Cardiac septum (tissue), 1 donor: ENCODE measurements around the gene PACS2. TPM values are rescaled to one million over a fixed set of nuclear protein-coding genes. Genes with fewer than 3 reads are reported as not detected.

ENCODE experiments used
- DNase-seq: peaks from one replicate; pipeline ENCODE4 v3.0.0-alpha.2; 2020; ENCODE audit warnings: low spot score
- intact Hi-C: fragments of 100-400 bp; cut with DNase I; formaldehyde crosslinking; loops from one replicate; pipeline ENCODE4 v1.14.0; 2022
- total RNA-seq: library from RNA; stranded (reverse); fragmentation: NEBNext Ultra II Directional; extraction: Animal tissue kit (Norgen Biotek cat#: 25700); gene quantifications from one replicate; pipeline ENCODE4 v1.2.1, GENCODE V29; 2021
- donor health status: DM: no; HTN: no; CAD: no.

Gene PACS2
- total RNA-seq, 1 donor from 2014 or later = 55.1 TPM

DNA sequence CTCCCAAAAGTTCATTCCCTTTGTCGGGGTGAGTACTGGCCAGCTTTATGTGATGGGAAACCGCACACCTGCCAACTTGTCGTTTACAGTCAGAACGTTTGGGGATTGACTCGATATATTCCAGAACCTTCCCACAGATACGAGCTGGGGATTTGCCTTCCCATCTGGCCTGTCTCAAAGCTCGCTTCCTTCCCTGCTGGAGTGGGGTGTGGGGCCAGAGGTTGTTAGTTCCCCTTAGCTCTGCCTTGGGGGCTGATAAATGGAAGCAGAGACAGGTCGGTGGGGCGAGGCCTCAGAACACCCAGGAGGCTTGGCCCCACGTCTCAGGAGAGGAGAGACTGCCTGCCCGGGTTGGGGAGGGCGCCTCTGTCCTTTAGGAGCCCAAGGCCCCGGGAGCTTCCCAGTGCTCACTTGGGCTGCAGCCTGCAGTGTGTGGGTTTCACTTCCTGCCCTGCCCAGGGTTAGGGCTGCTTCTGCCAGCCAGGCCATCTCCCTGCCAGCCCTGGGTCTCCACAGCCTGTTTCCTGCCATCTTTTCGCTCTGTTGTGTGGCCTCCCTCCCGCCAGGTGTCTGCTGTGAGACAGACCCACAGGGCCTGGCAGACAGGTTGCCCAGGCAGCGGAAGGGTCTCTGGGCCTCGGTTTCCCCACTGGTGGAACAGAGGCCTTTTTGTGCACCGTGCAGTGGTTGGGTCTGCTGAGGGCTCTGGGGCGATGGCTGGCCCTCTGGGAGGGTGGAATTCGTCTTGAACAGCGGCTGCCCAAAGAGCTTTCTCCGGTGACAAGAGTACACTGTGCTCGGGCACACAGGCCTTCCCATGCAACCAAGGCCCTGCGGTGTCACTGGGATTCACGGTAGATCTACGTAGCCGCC lies 75.7 kb downstream of the PACS2 start:
- no peak for DNase-seq

DNA sequence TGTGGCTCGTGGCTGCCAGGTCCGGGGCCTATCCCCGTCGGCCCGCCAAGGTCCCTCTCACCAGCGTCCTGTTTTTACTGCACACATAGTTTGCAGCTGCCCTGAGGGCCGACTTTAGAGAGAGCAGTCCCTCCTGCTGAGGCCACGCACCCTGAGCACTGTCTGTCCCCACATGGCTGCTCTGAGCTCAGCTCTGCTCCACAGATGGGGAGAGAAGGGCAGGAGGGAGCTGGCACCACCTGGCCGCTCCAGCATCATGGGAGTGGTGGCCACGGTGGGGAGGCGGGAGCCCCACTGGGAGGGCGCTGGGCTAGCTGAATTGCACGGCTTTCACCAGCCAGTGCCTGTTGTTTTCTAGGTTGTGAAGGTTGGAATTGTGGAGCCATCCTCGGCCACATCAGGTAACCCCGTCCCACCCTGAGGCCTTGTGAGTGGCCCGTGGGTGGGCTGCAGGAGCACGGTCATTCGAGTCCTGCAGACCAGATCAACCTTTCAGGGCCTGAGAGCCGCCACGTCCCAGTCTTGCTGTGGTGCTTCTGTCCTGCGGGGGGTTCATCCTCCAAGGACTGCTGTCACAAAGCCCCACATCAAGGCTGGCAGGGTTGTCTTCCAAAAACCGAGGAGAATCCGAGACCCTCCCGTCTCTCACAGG lies 76.4 kb downstream of the PACS2 start:
- DNase-seq = no peak

More for the DNA sequence above, 75.7 kb downstream of the PACS2 start:
- intact Hi-C loops = no loop called here

DNA sequence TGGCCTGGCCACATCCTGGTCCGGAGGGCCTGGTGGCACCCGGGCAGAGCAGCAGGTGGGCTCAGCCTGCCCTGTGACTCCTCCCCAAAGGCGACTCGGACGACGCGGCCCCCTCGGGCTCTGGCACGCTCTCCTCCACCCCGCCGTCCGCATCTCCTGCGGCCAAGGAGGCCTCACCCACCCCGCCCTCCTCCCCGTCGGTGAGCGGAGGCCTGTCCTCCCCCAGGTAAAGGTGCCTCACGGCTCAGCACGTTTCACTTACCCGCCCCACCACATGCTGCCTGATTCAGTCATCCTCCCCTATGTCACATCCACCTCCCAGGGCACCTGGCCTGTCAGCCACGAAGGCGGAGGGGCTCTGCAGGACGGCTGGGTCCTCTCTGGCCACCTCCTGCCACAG lies 77.0 kb downstream of the PACS2 start:
- intact Hi-C loops = no loop called here

More for the DNA sequence above, 76.4 kb downstream of the PACS2 start:
- intact Hi-C loops = no loop called here

DNA sequence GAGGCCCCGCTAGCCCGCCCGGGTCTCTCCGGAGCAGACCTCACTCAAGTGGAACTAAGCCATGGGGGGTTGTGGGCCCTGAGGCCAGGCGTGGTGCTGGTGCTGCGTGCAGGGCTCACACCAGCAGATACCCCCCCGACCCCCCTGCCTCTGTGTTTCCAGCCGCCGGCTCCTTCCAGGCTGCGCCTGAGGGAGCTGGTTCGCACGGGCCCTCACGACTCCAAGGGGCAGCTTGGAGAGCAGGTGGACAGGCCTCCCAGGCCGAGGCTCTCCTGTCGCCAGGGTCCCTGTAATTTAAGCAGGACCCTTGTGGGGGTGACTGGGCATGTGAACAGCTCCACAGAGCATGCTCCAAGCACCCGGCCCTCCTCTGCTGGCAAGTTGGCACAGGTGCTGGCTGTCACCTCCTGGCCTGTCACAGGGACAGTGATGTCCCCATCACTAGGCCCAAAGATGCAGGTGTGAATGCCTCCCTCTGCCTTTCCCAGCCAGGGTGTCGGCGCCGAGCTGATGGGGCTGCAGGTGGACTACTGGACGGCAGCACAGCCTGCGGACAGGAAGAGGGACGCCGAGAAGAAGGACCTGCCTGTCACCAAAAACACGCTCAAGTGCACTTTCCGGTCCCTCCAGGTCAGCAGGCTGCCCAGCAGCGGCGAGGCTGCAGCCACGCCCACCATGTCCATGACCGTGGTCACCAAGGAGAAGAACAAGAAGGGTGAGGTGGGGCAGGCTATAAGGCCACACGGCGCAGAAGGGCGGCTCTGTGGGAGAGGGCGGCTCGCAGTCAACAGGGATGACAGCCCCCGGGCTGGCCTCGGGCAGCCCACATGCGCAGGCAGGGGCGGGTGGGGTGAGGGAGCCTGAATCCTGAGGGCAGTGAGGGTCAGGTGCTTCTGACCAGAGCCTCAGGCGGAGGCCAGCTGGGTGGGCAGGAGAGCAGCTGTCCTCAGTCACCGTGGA lies 77.9 kb downstream of the PACS2 start:
- intact Hi-C loops = no loop called here
- DNase-seq = no peak

More for the DNA sequence above, 77.0 kb downstream of the PACS2 start:
- no peak for DNase-seq

DNA sequence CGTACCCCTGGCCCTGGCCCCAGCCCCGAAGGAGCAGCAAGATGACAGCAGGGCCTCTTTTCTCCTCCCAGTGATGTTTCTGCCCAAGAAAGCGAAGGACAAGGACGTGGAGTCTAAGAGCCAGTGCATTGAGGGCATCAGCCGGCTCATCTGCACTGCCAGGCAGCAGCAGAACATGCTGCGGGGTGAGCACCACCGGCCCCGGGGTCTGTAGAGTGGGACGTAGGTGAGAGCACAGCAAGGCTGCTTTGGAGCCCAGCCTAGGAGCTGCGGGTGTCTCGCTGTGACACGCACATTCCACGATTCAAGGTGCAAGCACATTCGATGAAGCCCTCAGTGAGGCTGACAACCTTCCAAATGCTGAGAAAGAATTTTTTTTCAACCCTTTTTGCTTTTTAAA lies 78.6 kb downstream of the PACS2 start:
- intact Hi-C loops = no loop called here
- no peak for DNase-seq

DNA sequence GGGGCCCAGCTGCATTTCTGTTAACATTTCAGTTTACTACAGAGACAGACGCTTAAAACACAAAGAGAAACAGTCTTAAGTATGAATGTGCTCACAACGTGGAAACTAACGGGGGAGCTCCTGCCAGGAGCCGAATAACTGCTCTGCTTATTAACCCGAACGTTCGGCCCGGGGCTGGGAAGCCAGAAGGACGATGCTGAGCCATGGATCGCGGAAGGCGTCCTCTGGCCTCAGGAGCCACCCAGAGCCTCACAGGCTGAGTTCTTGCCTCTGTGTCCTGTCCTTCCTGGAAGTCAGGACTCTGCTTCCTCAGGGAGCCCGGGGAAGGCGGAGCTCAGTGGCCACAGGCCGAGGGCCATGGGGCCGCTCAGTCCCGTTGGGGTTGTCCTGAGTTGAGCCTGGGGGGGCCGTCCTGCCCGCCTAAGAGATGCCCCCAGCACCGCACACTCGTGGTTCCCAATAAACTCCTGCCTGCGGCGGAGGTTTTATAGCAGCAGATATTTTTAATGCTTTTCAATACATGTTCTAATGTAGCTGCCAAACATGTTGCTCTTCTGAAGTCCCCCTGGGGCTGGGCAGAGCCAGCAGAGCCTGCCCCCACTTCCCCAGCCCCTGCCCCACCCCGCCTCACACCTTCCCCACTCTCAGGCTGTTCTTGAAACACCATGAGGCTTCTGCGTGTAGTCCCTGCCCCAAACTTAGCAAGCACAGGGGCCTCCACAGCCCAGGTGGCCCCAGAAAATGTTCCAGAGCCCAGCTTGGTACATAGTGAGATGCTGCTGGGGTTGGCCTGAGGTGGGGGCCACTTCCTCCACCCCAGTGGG lies 80.4 kb downstream of the PACS2 start:
- DNase-seq = no peak
- intact Hi-C loops = no loop called here

DNA sequence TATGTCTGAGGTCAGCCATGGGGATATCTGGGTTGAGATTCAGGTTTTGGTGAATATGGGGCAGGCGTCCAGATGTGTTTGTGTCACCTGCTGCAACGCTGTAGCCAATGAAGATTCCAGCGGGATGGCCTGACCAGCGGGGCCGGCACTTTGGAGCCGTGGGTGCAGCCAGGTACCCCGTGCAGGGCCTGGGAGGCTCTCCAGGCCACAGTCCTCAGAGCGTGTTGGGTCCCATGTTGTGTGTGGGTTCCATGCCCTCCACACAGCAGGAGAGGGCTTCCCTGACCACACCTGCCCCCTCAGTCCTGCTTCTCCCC lies 80.9 kb downstream of the PACS2 start:
- intact Hi-C loops = no loop called here

DNA sequence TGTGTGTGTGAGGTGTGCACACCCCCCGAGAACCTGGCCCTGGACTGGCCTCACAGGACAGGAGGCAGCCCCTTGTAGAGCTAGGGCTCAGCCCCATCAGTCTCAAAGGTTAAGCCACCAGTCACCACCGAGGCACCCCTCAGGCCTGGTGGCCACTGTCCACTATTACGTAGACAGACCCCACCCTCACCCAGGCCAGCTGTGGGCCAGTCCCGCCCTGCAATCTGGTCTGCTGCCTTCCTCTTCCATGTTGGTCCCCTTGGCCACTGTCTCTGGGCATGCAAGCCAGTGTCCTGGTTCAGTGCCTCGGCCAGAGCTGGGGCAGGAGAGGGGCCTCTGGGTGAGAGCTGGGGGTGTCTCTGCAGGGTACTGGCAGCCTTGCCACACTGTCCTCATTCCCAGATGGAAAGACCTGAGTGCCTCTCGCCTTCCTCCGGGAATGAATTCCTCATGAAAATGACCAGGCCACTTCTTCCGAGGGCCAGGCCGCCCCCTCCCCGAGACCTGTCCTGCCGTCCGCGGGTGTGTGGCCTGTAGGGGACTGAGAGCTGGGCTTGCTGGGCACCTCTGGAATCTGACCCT lies 82.9 kb downstream of the PACS2 start:
- intact Hi-C loops = no loop called here

More for the DNA sequence above, 80.9 kb downstream of the PACS2 start:
- DNase-seq = no peak

DNA sequence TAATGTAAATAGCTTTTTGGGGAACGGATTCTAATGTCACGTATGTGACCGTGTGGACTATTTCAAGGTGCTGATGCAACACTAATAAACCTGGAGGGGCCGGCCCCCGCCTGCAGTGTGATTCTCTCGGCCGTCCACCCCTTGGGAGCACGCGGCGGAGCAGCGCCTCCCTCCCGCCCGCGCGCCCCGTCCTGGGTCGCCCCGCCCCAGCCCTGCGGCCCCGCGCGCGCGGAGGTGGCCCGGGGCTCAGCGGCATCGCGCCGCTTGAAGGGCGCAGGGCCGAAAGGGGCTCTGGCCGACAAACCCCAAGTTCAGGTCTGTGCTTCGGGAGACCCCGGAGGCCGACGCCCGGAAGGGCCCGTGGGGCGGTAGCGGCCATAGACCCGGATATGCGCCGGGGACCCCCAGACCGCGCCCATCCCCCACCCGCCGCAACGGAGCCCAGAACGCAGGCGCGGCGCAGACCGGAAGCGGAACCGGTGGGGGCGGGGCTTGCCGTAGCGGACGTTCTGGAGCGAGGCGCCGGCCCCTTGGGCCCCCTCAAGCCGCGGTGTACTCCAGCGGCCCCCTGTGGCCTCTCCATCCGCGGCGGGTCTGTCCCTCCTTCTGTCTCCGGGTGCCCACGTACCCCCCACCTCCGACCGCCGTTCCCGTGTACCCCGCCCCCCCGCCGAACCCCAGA lies 83.6 kb downstream of the PACS2 start, which contains the start of gene TEX22:
Gene TEX22, plus strand, starts transcription at position 495 of the 682 bp plus-strand sequence. CDS start 803 bp downstream, outside the sequence.
- peak; percentile 93 for DNase-seq
- intact Hi-C loops = loop anchor here (2.0 kb wide), 1 partner anchor 51 kb away; no protein-coding TSS in a partner anchor

More for the DNA sequence above, 82.9 kb downstream of the PACS2 start:
- DNase-seq = no peak

DNA sequence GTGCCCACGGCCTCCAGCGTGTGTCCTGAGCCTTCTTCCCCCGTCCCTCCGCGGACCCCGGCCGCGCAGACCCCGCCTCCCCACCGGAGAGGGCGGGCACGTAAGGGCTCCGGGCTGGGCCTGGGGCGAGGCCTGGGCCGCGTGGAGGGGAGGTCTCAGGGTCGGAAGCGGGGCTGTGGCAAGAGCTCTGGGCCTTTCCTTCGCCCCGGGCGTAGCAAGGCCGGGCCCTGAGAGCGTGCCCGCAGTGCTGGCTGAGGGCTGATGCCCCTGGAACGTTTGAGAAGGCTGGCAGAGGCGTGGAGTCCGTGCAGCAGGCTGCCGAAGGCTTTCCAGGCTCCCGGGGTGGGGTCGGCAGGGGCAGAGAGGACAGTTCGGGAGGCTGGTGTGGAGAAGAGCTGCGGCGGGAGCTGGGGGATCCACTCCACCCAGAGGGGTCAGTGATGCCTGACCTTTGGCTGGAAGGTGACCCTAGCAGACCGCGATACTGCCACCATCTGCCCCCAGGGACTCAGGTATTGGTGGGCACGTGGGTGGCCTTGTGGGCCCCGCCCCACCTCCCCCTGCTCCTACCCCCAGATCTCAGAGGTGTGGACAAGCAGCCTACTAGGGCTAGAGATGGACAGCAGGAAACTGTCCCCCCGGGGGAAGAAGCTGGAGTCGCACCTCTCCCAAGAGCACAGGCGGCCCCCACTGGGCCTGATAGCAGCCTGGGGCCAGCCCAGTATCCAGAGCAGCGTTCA lies 84.3 kb downstream of the PACS2 start:
- intact Hi-C loops = loop anchor here (2.0 kb wide), 1 partner anchor 50 kb away; no protein-coding TSS in a partner anchor
- DNase-seq = no peak

DNA sequence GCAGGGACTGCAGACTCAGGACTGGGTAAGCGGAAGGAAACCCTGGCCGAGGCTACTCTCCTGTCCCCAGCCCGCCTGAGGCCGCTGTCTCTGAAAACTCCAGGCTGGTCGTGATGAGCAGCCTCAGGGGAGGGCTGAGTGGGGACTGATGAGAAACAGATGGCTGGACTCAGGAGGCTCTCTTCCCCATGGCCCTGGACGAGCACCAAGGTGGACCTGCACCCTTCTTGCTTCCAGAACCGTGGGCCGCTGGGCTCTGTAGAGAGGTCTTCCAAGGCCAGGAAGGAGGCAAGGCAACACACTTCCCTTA lies 84.9 kb downstream of the PACS2 start:
- DNase-seq = no peak
- intact Hi-C loops = loop anchor here (2.0 kb wide), 1 partner anchor 49 kb away; no protein-coding TSS in a partner anchor

DNA sequence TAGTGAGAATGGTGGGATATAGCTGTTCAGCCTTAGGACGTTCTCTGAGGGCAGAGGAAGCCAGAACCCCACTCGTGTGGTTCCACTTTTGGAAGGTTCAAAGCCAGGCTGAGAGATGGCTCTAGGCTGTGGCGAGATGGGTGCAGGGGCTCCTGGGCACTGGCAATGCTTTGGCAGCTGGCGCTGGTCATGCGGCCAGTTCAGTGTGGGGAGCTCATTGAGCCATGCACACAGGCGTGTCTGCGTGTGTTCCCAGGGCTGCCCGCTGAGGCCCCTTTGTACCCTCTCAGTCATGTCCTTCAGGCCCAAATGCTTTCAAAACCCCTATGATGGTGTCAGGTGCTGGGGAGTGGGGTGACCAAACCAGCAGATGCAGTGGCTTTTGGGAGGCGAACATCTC lies 85.5 kb downstream of the PACS2 start:
- intact Hi-C loops = no loop called here
- no peak for DNase-seq

DNA sequence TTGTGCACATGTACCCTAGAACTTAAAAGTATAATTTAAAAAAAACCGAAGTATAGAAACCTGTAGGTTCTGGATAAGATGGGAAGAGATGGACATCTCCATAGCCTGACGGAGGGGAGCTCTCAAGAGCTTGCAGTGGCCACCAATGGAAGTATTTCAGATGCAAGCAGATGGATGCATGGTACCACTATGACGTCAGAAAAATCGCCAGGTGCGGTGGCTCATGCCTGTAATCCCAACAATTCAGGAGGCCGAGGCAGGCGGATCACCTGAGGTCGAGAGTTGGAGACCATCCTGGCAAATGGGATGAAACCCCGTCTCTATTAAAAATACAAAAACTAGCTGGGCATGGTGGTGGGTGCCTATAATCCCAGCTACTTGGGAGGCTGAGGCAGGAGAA lies 87.2 kb downstream of the PACS2 start:
- intact Hi-C loops = no loop called here
- DNase-seq = no peak

DNA sequence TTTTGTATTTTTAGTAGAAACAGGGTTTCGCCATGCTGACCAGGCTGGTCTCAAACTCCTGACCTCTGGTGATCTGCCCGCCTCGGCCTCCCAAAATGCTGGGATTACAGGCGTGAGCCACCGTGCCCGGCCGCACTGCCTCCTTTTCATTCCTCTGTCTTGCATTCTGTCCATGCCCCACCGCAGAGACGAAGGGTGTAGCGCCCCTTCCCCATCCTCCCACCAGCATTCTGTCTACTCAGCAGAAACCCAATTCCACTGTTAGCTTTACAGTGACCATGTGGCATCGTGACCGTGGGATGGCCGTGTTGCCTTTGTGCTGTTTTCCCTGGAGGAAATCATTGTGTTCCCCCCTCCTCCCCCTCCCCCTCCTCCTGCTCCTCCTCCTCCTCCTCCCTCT lies 94.0 kb downstream of the PACS2 start:
- intact Hi-C loops = no loop called here
- DNase-seq = no peak

DNA sequence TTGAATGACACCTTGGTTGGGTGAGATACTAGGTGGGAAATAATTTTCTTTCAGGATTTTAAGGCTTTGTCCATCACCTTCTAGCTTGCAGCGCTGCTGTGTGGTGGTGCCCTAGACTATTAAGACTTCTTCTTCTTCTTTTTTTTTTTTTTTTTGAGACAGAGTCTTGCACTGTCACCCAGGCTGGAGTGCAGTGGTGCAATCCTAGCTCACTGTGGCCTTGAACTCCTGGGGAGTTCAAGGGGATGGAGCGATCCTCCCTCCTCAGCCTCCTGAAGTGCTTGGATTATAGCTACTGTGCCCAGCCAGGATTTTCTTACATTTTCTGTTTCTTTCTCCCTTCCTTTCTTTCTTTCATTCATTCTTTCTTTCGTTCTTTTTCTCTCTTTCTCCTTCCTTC lies 94.8 kb downstream of the PACS2 start:
- no peak for DNase-seq

DNA sequence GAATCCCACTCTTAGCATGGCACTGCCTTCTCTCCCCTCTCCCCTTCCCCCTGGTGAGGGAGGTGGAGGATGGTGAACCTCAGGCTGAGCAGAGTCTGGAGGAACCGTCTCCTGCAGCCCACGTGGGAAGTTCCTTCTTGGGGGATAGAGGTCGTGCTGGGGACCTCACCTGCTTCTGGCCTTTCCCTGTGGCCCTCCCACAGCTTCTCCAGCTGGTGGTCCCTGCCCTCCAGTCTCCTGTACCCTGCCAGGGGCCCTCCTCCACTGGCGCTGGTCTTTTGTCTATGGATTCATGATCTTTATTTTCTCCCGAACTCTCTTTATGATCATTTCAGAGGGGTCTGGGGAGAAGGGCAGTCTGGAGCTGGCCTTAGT lies 96.1 kb downstream of the PACS2 start:
- intact Hi-C loops = no loop called here
- DNase-seq = no peak

More for the DNA sequence above, 94.8 kb downstream of the PACS2 start:
- intact Hi-C loops = no loop called here
